Memory B cell (primary cell): ENCODE results near the gene CD209.
A peak's percentile ranks its signal among the peaks of the same experiment; 100 is the strongest.

Experiments
- ATAC-seq: fragments of 150-1000 bp; cut with Tn5 transposase; 2 replicates; pipeline ENCODE4 v1.10.0; 2021; ENCODE audit warnings: low read depth, mild to moderate bottlenecking, moderate library complexity
- DNase-seq, 2 donors: peaks; one replicate each; pipeline ENCODE4 v3.0.0; 2022; ENCODE audit warnings: low spot score in 2 of 2
- H3K27ac Mint-ChIP-seq: one replicate; pipeline ENCODE4 v1.8.0; 2022; ENCODE audit warnings: mild to moderate bottlenecking, moderate library complexity, mixed read lengths
- H3K27me3 Mint-ChIP-seq: one replicate; pipeline ENCODE4 v1.8.0; 2022; ENCODE audit warnings: mixed read lengths
- H3K36me3 Mint-ChIP-seq: one replicate; pipeline ENCODE4 v1.8.0; 2022; ENCODE audit warnings: mild to moderate bottlenecking, mixed read lengths
- H3K4me1 Mint-ChIP-seq: one replicate; pipeline ENCODE4 v1.8.0; 2022; ENCODE audit warnings: mixed read lengths
- H3K4me3 Mint-ChIP-seq: one replicate; pipeline ENCODE4 v1.8.0; 2022; ENCODE audit warnings: mild to moderate bottlenecking, moderate library complexity, mixed read lengths
- H3K9me3 Mint-ChIP-seq: one replicate; pipeline ENCODE4 v1.8.0; 2022; ENCODE audit warnings: mixed read lengths

The CD209 gene

DNA sequence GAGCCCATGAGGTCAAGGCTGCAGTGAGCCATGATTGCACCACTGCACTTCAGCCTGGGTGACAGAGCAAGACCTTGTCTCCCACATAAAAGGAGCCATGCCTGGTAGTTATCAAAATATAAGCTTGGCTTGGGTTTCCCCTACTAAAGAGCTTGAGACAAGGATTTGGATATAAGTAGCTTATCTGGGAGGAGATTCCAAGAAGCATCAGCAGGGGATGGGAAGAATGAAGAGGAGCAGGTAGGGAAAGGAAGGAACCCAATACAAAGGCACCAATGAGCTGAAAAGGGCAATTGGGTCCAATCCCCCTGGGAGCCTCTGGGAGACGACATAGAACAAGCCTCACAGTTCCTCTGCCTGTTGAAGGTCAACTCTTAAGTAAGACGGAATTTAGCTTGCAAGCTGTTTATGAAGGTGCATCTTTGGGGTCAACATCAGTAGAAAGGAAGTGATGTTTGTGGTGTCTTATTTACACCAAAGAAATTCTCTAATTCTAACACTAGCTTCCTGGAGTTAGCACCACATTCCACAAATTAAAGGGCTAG is 8.1 kb downstream of the CD209 start:
- no peak overlapping the region for H3K4me3 Mint-ChIP-seq
- no peak for DNase-seq
- peaks cover 2% of the 10 kb centered on the region for H3K9me3 Mint-ChIP-seq
- peaks cover 7% of the 10 kb centered on the region for H3K27me3 Mint-ChIP-seq
- peaks cover 24% of the 10 kb centered on the region for H3K4me1 Mint-ChIP-seq
- peaks cover 3% of the 10 kb centered on the region for H3K36me3 Mint-ChIP-seq
- no peak for ATAC-seq
- no peak overlapping the region for H3K27ac Mint-ChIP-seq

DNA sequence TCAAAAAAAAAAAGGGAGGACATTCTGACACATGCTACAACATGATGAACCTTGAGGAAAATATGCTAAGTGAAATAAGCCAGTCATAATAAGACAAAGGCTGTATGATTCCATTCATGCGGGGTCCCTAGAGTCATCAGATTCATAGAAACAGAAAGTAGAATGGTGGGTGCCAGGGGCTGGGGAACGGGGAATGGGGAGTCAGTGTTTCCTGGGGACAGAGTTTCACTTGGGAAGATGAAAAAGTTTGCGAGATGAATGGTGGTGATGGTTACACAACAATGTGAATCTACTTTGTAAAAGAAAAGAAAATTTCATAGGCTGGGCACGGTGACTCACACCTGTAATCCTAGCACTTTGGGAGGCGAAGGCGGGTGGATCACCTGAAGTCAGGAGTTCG is 9.3 kb downstream of the CD209 start:
- ATAC-seq, result no peak
- no peak overlapping the region for H3K27ac Mint-ChIP-seq
- DNase-seq, result no peak

DNA sequence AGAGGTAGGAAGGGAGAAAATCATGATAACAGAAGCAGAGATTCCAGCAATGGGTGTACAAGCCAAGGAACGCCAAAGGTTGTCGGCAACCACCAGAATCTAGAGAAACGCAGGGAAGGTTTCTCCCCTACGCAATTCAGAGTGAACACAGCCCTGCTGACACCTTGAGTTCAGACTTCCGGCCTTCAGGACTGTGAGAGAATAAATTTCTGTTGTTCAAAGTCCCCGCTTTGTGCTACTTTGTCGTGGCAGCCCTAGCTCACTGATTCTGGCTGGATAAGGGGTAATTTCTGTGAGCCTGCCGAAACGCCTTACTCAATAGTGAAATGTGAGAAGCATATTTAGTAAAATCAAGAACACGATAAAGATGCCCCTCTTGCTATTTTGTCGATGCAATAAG is 10.1 kb downstream of the CD209 start:
- Mint-ChIP-seq H3K27ac (no peak overlapping the region), H3K27me3 (peaks cover 8% of the 10 kb centered on the region), H3K36me3 (peaks cover 3% of the 10 kb centered on the region), H3K4me3 (no peak overlapping the region), H3K4me1 (peaks cover 7% of the 10 kb centered on the region), H3K9me3 (peaks cover 2% of the 10 kb centered on the region)
- ATAC-seq (no peak), DNase-seq (no peak)

More for the DNA sequence above, 9.3 kb downstream of the CD209 start:
- Mint-ChIP-seq H3K4me1 (peaks cover 13% of the 10 kb centered on the region), H3K36me3 (peaks cover 3% of the 10 kb centered on the region), H3K9me3 (peaks cover 2% of the 10 kb centered on the region), H3K4me3 (no peak overlapping the region), H3K27me3 (peaks cover 8% of the 10 kb centered on the region)

DNA sequence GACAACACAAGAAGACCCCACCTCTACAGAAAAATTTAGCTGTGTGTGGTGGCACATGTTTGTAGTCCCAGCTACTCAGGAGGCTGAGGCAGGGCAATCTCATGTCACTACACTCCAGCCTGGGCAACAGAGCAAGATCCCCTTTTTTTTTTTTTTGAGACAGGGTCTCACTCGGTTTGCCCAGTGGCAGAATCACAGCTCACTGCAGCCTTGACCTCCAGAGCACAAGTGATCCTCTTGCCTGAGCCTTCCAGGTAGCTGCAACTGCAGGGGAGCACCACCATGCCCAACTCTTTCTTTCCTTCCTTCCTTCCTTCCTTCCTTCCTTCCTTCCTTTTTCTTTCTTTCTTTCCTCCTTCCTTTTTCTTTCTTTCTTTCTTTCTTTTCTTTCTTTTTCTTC is 11.2 kb downstream of the CD209 start:
- H3K36me3 Mint-ChIP-seq, result peaks cover 3% of the 10 kb centered on the region
- DNase-seq, result no peak
- H3K4me1 Mint-ChIP-seq, result peaks cover 7% of the 10 kb centered on the region
- no peak for ATAC-seq
- H3K4me3 Mint-ChIP-seq, result no peak overlapping the region
- H3K9me3 Mint-ChIP-seq, result peaks cover 2% of the 10 kb centered on the region
- peaks cover 10% of the 10 kb centered on the region for H3K27me3 Mint-ChIP-seq
- H3K27ac Mint-ChIP-seq, result no peak overlapping the region

DNA sequence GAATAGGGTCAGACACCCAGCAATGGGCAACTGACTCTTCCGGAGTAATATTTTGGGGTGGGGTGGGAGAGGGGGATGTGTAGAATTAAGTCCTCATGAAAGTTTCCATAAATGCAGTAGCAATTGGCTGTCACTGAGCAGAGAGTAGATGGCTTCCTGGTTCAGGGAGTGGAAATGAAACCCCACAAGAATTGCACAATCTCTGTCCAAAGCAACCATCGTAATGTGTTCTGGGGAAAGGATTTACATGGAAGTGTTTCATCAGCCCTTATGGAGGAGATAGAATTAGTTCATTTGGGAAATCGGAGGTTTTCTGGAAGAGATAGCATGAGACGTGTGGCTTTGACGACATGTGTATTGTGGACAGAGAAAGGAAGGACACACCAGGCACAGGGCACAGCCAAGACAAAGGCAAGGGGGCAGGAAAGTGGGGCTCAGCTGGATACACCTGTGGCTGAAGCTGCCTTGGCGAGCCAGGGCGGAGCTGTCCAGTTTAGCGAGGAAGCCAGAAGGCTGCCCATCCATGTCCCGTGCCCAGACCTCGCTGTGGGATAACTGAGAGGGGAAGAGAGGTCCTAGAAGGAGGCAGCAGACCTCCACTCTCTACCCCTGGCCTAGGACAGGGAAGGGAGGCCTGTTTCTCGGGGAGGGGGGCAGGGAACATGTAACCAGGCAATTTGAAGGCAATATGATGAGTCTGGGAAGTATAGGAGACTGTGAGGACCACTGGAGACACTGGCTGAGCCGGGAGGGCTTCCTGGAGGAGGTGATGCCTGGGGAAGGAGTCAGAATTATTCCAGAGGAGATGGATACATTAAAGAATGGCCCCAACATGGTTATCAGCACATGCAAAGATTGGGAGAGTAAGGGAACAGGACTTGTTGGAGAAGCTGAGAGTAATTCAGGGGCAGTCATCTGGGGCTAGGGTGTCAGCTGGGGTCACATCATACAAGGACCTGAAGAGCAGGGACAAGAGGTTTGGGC is 12.8 kb downstream of the CD209 start:
- no peak overlapping the region for H3K4me3 Mint-ChIP-seq
- no peaks in the 10 kb centered on the region for H3K9me3 Mint-ChIP-seq
- DNase-seq (no peak), ATAC-seq (no peak)
- peaks cover 9% of the 10 kb centered on the region for H3K4me1 Mint-ChIP-seq
- no peak overlapping the region for H3K27ac Mint-ChIP-seq
- H3K27me3 Mint-ChIP-seq, result peaks cover 11% of the 10 kb centered on the region
- H3K36me3 Mint-ChIP-seq, result peaks cover 3% of the 10 kb centered on the region

DNA sequence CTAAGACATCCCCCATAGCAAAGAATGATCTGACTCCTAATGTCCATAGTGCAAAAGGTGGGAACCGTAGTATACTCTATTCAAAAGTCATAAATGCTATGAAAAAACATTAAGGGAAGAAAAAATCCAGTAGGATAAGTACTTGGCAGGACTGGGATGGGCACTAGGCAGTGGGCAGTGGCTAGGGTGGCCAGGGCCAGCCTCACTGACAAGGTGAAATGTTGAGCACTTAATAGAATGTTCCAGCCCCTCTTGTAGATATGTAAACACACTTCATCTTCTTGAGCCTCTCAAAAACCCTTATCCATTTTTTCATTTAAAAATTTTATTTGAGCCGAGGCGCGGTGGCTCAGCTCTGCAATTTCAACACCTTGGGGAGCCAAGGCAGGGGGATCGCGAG is 14.0 kb downstream of the CD209 start:
- ATAC-seq (no peak), DNase-seq (no peak)
- Mint-ChIP-seq H3K9me3 (no peaks in the 10 kb centered on the region), H3K27ac (no peak overlapping the region), H3K27me3 (peaks cover 18% of the 10 kb centered on the region), H3K4me1 (peaks cover 15% of the 10 kb centered on the region), H3K4me3 (no peak overlapping the region), H3K36me3 (peaks cover 3% of the 10 kb centered on the region)

DNA sequence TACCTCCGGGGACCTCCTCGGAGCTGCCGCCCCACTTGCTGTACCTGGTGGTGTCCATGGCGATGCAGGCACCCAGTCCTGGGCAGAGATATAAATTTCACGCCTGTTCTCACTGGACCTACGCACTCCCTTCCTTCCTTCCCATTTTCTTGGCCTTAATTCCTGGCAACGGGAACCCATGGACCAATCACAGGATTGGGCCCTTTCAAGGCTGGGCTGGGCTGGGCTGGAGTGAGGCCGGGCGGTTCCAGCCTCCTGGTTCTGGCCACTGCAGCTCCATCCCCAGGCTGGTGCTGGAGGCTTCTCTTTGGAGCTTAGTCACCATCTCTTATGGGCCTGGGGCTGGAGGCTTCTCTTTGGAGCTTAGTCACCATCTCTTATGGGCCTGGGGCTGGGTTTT is 15.3 kb downstream of the CD209 start, which contains the start of gene CLEC4G:
CLEC4G (minus strand) TSS at position 66 of the 400 bp plus-strand sequence; CDS start at position 58, 8 bp downstream.
- Mint-ChIP-seq H3K27ac (no peak within 1 kb of the TSS), H3K36me3 (peaks cover 6% of the 10 kb centered on the region), H3K9me3 (no peaks in the 10 kb centered on the region), H3K27me3 (peaks cover 24% of the 10 kb centered on the region), H3K4me1 (peaks cover 15% of the 10 kb centered on the region), H3K4me3 (peak within 1 kb of the TSS; percentile 29)
- DNase-seq (no peak), ATAC-seq (no peak)

DNA sequence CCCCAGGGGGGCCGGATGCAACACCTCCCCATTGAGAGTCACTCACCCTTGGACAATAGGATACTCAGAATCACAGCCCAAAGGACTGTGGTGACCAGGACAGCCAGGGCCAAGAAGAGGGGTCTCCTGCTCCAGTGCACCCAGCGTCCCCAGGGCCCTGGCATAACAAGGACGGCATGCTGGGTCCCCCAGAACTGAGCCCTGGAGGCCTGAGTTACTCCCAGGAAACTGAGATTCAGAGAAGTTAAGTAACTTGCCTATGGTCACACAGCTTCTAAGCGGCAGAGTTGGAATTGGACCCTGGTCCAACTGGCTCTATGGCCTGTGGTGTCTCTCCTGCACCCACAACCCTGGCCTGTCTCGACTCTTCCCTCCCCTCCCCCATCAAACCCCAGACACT is 15.7 kb downstream of the CD209 start:
- H3K36me3 Mint-ChIP-seq, result peaks cover 6% of the 10 kb centered on the region
- no peak overlapping the region for H3K27ac Mint-ChIP-seq
- DNase-seq (no peak), ATAC-seq (no peak)
- H3K4me3 Mint-ChIP-seq, result no peak overlapping the region
- H3K4me1 Mint-ChIP-seq, result peaks cover 15% of the 10 kb centered on the region
- H3K9me3 Mint-ChIP-seq, result no peaks in the 10 kb centered on the region
- H3K27me3 Mint-ChIP-seq, result peaks cover 22% of the 10 kb centered on the region

DNA sequence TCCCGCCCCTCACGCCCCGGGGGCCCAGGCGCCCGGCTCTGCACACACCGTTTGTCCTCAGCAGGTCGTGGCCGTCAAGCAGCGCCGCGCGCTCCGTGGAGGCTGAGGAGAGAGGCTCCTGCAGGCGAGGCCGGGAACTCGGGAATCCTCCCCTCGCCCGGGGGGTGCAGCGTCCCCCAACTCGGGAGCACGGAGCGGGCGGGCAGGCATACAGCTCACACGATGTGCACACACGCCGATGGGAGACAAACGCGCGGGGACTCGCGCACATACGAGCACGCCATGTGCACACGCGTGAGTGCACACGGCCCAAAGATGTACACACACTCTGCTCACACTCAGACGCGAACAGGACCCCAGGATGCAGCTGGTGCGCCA is 16.1 kb downstream of the CD209 start:
- ATAC-seq (no peak), DNase-seq (no peak)
- no peaks in the 10 kb centered on the region for H3K9me3 Mint-ChIP-seq
- no peak overlapping the region for H3K4me3 Mint-ChIP-seq
- H3K4me1 Mint-ChIP-seq, result peaks cover 15% of the 10 kb centered on the region
- peaks cover 3% of the 10 kb centered on the region for H3K36me3 Mint-ChIP-seq
- H3K27ac Mint-ChIP-seq, result no peak overlapping the region
- peaks cover 22% of the 10 kb centered on the region for H3K27me3 Mint-ChIP-seq

DNA sequence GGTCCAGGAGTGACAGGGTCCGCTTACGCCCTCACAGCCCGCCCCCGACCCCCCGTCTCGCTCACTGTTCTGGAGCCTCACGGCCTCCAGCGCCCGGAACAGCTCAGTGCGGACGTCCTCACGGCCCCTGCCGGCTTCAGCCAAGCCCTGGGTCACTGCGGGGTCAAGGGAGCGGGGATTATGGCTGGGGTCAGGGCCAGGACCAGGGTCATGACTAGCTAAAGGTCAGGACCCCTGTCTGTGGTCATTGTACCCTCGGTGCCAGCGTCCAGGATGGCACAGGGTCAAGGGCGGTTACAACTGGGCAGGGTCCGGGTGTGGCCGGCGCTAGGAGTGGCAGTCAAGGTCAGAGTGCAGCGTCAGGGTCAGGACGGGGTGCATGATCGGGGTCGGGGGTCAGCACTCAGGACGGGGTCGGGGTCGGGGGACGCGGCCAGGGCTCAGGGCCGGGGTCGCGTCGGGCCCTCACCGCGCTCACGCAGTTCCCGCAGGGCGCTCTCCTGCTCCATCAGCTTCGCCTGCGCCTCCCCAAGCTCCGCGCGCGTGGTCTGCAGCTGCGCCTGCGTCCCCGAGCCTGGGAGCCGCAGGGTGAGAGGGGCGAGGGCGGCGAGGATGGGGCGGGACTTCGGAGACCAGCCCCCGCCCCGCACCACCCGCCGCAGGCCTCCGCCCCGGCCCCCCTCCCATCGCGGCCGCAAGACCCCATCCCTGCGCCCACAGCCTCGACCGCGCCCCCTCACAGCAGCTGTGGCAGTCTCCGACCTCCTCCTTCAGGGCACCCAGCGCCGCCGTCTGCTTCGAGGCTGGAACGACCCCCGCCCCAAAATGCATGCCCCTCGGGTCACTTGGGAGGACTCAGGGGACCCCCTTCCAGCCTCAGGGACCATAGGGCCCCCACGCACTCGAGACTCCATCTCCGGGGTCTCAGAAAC is 16.8 kb downstream of the CD209 start:
- Mint-ChIP-seq H3K27ac (peak overlapping the region; percentile 75), H3K36me3 (peaks cover 3% of the 10 kb centered on the region), H3K4me3 (peak overlapping the region; percentile 66), H3K27me3 (peaks cover 22% of the 10 kb centered on the region), H3K4me1 (peaks cover 15% of the 10 kb centered on the region), H3K9me3 (no peaks in the 10 kb centered on the region)
- no peak for DNase-seq
- ATAC-seq, result no peak

DNA sequence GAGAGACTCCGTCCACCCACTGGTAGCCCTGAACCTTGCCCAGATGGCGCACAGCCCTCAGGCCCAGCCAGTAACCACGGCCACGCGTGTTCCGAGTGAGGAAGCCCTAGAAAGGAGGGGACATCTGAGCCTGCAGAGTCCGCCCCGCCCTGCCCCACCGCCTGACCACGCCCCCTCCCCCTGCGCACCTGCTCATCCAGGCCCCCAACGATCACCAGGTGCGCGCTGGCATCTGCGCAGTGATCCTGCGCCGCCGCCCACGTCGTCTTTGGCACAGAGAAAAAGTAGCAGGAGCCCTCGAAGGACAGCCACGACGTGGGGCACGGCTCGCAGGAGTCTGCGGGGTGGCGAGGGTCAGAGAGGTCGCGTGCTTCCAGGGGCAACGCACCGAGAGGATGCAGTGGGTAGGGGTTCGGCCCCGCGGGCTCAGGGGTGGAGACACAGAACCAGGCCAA is 17.5 kb downstream of the CD209 start:
- H3K36me3 Mint-ChIP-seq, result peaks cover 3% of the 10 kb centered on the region
- peak overlapping the region; percentile 66 for H3K4me3 Mint-ChIP-seq
- H3K27ac Mint-ChIP-seq, result peak overlapping the region; percentile 75
- no peaks in the 10 kb centered on the region for H3K9me3 Mint-ChIP-seq
- DNase-seq, result no peak
- H3K4me1 Mint-ChIP-seq, result peaks cover 15% of the 10 kb centered on the region
- H3K27me3 Mint-ChIP-seq, result peaks cover 22% of the 10 kb centered on the region
- peak; percentile 67 for ATAC-seq

DNA sequence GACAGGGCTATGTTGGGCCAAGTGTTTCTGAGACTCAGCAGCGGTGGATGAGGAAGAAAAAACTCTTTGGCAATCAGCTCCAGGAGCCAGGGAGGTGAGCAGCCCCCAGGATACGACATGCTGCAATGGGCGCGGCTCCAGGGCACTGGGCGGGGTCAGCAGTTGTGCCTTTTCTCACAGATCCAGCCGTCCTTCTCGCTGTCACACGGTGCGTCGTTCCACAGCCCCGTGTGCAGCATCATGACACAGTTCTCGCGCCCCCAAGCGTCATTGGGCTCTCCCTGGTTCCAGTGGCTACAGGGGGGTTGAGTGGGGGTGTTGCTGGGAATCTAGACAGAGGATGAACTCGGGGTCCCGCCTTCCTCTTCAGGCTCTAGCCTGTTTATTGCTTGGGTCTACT is 18.1 kb downstream of the CD209 start:
- H3K36me3 Mint-ChIP-seq, result peaks cover 3% of the 10 kb centered on the region
- H3K4me3 Mint-ChIP-seq, result peak overlapping the region; percentile 66
- peaks cover 13% of the 10 kb centered on the region for H3K4me1 Mint-ChIP-seq
- peak overlapping the region; percentile 75 for H3K27ac Mint-ChIP-seq
- H3K9me3 Mint-ChIP-seq, result no peaks in the 10 kb centered on the region
- peaks cover 20% of the 10 kb centered on the region for H3K27me3 Mint-ChIP-seq
- ATAC-seq (peak; percentile 68), DNase-seq (no peak)

DNA sequence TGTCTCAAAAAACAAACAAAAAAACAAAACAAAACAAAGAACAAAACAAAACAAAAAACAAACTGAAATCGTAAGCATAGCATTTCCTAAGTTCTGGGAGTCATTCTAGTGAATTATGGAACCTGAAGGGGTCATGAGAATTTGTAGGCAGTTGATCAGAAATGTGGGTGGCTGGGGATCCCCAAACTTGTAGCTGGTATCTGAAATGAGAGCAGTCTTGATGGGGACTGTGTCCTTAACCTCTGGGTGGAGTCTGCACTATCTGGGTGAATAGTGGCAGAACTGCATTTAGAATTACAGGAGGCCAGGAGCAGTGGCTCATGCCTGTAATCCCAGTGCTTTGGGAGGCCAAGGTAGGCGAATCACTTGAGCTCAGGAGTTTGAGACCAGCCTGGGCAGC is 21.5 kb downstream of the CD209 start:
- H3K36me3 Mint-ChIP-seq, result peaks cover 3% of the 10 kb centered on the region
- H3K27ac Mint-ChIP-seq, result no peak overlapping the region
- peaks cover 18% of the 10 kb centered on the region for H3K27me3 Mint-ChIP-seq
- no peak for DNase-seq
- no peak for ATAC-seq
- H3K4me3 Mint-ChIP-seq, result no peak overlapping the region
- no peaks in the 10 kb centered on the region for H3K9me3 Mint-ChIP-seq
- H3K4me1 Mint-ChIP-seq, result peaks cover 20% of the 10 kb centered on the region
